GM12891 (cell line): ENCODE measurements around the gene TBC1D30.

Experiments used
- POLR2A ChIP-seq: IDR thresholded peaks from 2 replicates; pipeline ENCODE4 v1.6.1; 2011; ENCODE audit warnings: low read depth, low read length, control low read depth
- TAF1 ChIP-seq: IDR thresholded peaks from 2 replicates; pipeline ENCODE4 v1.6.1; 2011; ENCODE audit warnings: low read depth, low read length, control low read depth

- TF ChIP-seq TAF1: no peak
- no peak for TF ChIP-seq POLR2A
These were observed 59.7 kb downstream of the TBC1D30 start for GRCh38 chr12:64884164-64884542.
